Measurements from ENCODE around the gene LIPT1. TPM values are rescaled to one million over a fixed set of nuclear protein-coding genes. Genes with fewer than 3 reads are reported as not detected.

LIPT1 gene
- total RNA-seq, 4 donors from 2014 or later, result 4.0 to 6.9 (median 5.0) TPM

GRCh38 chr2:99158599-99158998, 3.8 kb downstream of the LIPT1 start:
- H3K27ac ChIP-seq, result no peak overlapping the region
- H3K4me3 ChIP-seq, result no peak overlapping the region
- H3K36me3 ChIP-seq, result peaks cover 14% of the 10 kb centered on the region
- 95% methylated on average over 5 of the region's 5 CpGs for WGBS
- no peaks in the 10 kb centered on the region for H3K9me3 ChIP-seq
- H3K4me1 ChIP-seq, result peaks cover 17% of the 10 kb centered on the region
- DNase-seq (ENCODE audit: low spot score in 2 of 2), result no peak
- no peaks in the 10 kb centered on the region for H3K27me3 ChIP-seq
- TF ChIP-seq POLR2AphosphoS5 (IDR thresholded peaks at IDR 0.05), result no peak
- TF ChIP-seq POLR2A (IDR thresholded peaks at IDR 0.05), result no peak
- TF ChIP-seq, protein P1, sequence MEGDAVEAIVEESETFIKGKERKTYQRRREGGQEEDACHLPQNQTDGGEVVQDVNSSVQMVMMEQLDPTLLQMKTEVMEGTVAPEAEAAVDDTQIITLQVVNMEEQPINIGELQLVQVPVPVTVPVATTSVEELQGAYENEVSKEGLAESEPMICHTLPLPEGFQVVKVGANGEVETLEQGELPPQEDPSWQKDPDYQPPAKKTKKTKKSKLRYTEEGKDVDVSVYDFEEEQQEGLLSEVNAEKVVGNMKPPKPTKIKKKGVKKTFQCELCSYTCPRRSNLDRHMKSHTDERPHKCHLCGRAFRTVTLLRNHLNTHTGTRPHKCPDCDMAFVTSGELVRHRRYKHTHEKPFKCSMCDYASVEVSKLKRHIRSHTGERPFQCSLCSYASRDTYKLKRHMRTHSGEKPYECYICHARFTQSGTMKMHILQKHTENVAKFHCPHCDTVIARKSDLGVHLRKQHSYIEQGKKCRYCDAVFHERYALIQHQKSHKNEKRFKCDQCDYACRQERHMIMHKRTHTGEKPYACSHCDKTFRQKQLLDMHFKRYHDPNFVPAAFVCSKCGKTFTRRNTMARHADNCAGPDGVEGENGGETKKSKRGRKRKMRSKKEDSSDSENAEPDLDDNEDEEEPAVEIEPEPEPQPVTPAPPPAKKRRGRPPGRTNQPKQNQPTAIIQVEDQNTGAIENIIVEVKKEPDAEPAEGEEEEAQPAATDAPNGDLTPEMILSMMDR (IDR thresholded peaks at IDR 0.05), result no peak
- no peak for TF ChIP-seq EP300 (IDR thresholded peaks at IDR 0.05)

GRCh38 chr2:99159594-99159993, 4.8 kb downstream of the LIPT1 start:
- Histone ChIP-seq H3K36me3 (peaks cover 14% of the 10 kb centered on the region), H3K9me3 (no peaks in the 10 kb centered on the region), H3K4me1 (peaks cover 7% of the 10 kb centered on the region), H3K27ac (no peak overlapping the region), H3K4me3 (no peak overlapping the region), H3K27me3 (no peaks in the 10 kb centered on the region)
- DNase-seq (ENCODE audit: low spot score in 2 of 2), result no peak
- no peak for TF ChIP-seq EP300 (IDR thresholded peaks at IDR 0.05)
- TF ChIP-seq, protein P1 (IDR thresholded peaks at IDR 0.05), result no peak
- TF ChIP-seq POLR2A (IDR thresholded peaks at IDR 0.05), result no peak
- TF ChIP-seq POLR2AphosphoS5 (IDR thresholded peaks at IDR 0.05), result no peak
- WGBS, result 86% methylated on average over 4 of the region's 4 CpGs

- WGBS, result 89% methylated on average over 5 of the region's 5 CpGs
- Histone ChIP-seq H3K36me3 (peaks cover 51% of the 10 kb centered on the region), H3K4me3 (no peak overlapping the region), H3K4me1 (no peaks in the 10 kb centered on the region), H3K27ac (no peak overlapping the region), H3K9me3 (no peaks in the 10 kb centered on the region), H3K27me3 (no peaks in the 10 kb centered on the region)
- no peak for DNase-seq (ENCODE audit: low spot score in 2 of 2)
- TF ChIP-seq POLR2A (IDR thresholded peaks at IDR 0.05) (no peak), EP300 (IDR thresholded peaks at IDR 0.05) (no peak)
Observed at GRCh38 chr2:99166218-99166617, 11.5 kb downstream of the LIPT1 start.

DNA sequence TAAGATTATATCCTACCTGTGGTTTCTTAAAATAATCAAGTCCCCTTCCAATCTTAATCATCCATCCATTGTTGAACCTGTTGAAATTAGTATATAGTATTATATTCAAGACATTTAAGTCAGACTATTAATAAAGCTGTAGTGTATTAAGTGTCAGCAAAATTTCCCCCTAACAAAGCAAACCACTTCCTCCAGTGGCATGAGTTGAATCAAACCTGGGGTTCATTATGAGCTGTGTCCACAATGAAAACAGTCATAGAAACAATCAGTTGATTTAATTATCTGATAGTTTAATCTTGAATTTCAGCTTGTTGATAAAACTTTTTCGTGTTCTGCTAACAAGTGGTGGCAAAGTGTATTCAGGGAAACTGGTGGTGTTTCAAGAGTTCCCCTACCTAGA, 14.8 kb downstream of the LIPT1 start:
- H3K36me3 ChIP-seq, result peaks cover 64% of the 10 kb centered on the region
- TF ChIP-seq EP300 (IDR thresholded peaks at IDR 0.05), result no peak
- no peak for TF ChIP-seq POLR2A (IDR thresholded peaks at IDR 0.05)
- TF ChIP-seq, protein P1 (IDR thresholded peaks at IDR 0.05), result no peak
- TF ChIP-seq POLR2AphosphoS5 (IDR thresholded peaks at IDR 0.05), result no peak

GRCh38 chr2:99171377-99172140, 16.8 kb downstream of the LIPT1 start:
- H3K9me3 ChIP-seq, result no peaks in the 10 kb centered on the region
- no peaks in the 10 kb centered on the region for H3K27me3 ChIP-seq
- H3K4me1 ChIP-seq, result no peaks in the 10 kb centered on the region
- H3K4me3 ChIP-seq, result no peak overlapping the region
- DNase-seq (ENCODE audit: low spot score in 2 of 2), result no peak
- no peak overlapping the region for H3K27ac ChIP-seq
- TF ChIP-seq EP300 (IDR thresholded peaks at IDR 0.05), result no peak
- TF ChIP-seq, protein P1 (IDR thresholded peaks at IDR 0.05), result no peak
- TF ChIP-seq POLR2A (IDR thresholded peaks at IDR 0.05), result no peak
- no peak for TF ChIP-seq POLR2AphosphoS5 (IDR thresholded peaks at IDR 0.05)
- peaks cover 54% of the 10 kb centered on the region for H3K36me3 ChIP-seq
- 94% methylated on average over 8 of the region's 8 CpGs for WGBS

More for the DNA sequence above, 14.8 kb downstream of the LIPT1 start:
- WGBS, result 75% methylated on average over 1 of the region's 1 CpG
- Histone ChIP-seq H3K9me3 (no peaks in the 10 kb centered on the region), H3K4me1 (no peaks in the 10 kb centered on the region), H3K4me3 (no peak overlapping the region), H3K27me3 (no peaks in the 10 kb centered on the region), H3K27ac (no peak overlapping the region)
- DNase-seq (ENCODE audit: low spot score in 2 of 2), result no peak
